DOHH2 (cell line): Measurements from ENCODE around the gene RICTOR.

Experiments used
- H3F3A ChIP-seq: fragments of 200-600 bp; sonication (generic), shearing (Covaris generic); 2 replicates; pipeline ENCODE4 v1.6.0; 2016; ENCODE audit warnings: antibody characterized with exemption, mild to moderate bottlenecking; ENCODE audit not compliant: control insufficient read depth, insufficient read depth
- H3K27ac ChIP-seq: fragments of 200-600 bp; sonication (generic); 2 replicates; pipeline ENCODE4 v1.5.1; 2014; ENCODE audit warnings: low read depth, mild to moderate bottlenecking, low read length, moderate library complexity
- H3K27me3 ChIP-seq: fragments of 200-600 bp; sonication (generic); 2 replicates; pipeline ENCODE4 v1.6.1; 2014; ENCODE audit warnings: mild to moderate bottlenecking, low read length, mixed read lengths; ENCODE audit not compliant: control insufficient read depth
- H3K36me3 ChIP-seq: fragments of 200-600 bp; sonication (generic); 2 replicates; pipeline ENCODE4 v1.6.1; 2014; ENCODE audit warnings: mild to moderate bottlenecking, low read length, moderate library complexity, mixed read lengths; ENCODE audit not compliant: control insufficient read depth
- H3K4me1 ChIP-seq: fragments of 200-600 bp; sonication (generic); 2 replicates; pipeline ENCODE4 v1.6.1; 2014; ENCODE audit warnings: mild to moderate bottlenecking, low read length, mixed read lengths; ENCODE audit not compliant: control insufficient read depth
- H3K4me2 ChIP-seq: fragments of 200-600 bp; sonication (generic); 2 replicates; pipeline ENCODE4 v1.6.0; 2014; ENCODE audit warnings: mild to moderate bottlenecking, low read length, moderate library complexity
- H3K4me3 ChIP-seq: fragments of 200-600 bp; sonication (generic); 2 replicates; pipeline ENCODE4 v1.5.1; 2014; ENCODE audit warnings: mild to moderate bottlenecking, low read length, mixed read lengths
- H3K79me2 ChIP-seq: fragments of 200-600 bp; sonication (generic); 2 replicates; pipeline ENCODE4 v1.6.1; 2014; ENCODE audit warnings: mild to moderate bottlenecking, low read length, mixed read lengths; ENCODE audit not compliant: control insufficient read depth
- H3K9me2 ChIP-seq: fragments of 200-600 bp; sonication (generic); replicated peaks from 2 replicates; pipeline ENCODE4 v1.6.1; 2014; ENCODE audit warnings: mild to moderate bottlenecking, low read length, mixed read lengths; ENCODE audit not compliant: control insufficient read depth
- H3K9me3 ChIP-seq: fragments of 200-600 bp; sonication (generic); 2 replicates; pipeline ENCODE4 v1.6.1; 2014; ENCODE audit warnings: antibody characterized with exemption, low read length, mixed read lengths; ENCODE audit not compliant: control insufficient read depth, insufficient read depth
- H4K20me1 ChIP-seq: fragments of 200-600 bp; sonication (generic); 2 replicates; pipeline ENCODE4 v1.6.0; 2014; ENCODE audit warnings: low read depth, mild to moderate bottlenecking, antibody characterized with exemption, low read length, moderate library complexity; ENCODE audit not compliant: control insufficient read depth, insufficient read depth
- EZH2phosphoT487 ChIP-seq: fragments of 200-600 bp; sonication (generic); IDR thresholded peaks from 2 replicates; pipeline ENCODE4 v1.6.1; 2017; ENCODE audit warnings: borderline replicate concordance, mild to moderate bottlenecking, antibody characterized with exemption, low read length, moderate library complexity, mixed read lengths
- TF ChIP-seq, protein P1 (sequence below): fragments of 200-600 bp; sonication (generic); IDR thresholded peaks from one replicate; pipeline ENCODE4 v1.5.1; 2014; ENCODE audit warnings: antibody characterized with exemption, mild to moderate bottlenecking, low read depth, low read length; ENCODE audit not compliant: poor library complexity, severe bottlenecking

The RICTOR gene

DNA sequence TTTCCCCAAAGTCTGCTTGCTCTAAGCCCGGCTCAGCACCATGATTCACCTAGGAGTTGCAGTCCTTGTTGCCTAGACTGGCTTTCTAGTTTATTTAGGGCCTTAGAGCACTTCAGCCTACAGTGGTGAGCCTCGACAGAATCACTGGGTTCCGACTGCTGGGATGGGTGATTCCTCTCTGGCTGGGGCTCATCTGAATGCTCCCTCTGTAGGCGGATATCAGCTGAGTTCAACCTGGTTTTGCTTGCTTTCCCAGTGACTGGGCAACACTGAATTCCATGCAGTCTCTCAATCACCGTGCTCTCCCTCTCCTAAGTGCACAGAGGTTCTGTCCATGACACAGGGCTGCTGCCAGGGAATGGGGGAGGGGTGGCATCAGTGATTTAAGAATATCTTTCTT lies 174.3 kb downstream of the RICTOR start:
- Histone ChIP-seq H3K9me3 (no peaks in the 10 kb centered on the region; the same call in 1 of the 2 replicates), H3K27me3 (no peaks in the 10 kb centered on the region), H3K27ac (no peak overlapping the region), H3F3A (no peaks in the 10 kb centered on the region), H3K9me2 (no peaks in the 10 kb centered on the region), H3K36me3 (no peaks in the 10 kb centered on the region), H3K4me1 (no peaks in the 10 kb centered on the region), H3K79me2 (no peaks in the 10 kb centered on the region), H3K4me2 (no peak overlapping the region), H4K20me1 (no peaks in the 10 kb centered on the region), H3K4me3 (no peak overlapping the region)
- no peak for TF ChIP-seq EZH2phosphoT487

DNA sequence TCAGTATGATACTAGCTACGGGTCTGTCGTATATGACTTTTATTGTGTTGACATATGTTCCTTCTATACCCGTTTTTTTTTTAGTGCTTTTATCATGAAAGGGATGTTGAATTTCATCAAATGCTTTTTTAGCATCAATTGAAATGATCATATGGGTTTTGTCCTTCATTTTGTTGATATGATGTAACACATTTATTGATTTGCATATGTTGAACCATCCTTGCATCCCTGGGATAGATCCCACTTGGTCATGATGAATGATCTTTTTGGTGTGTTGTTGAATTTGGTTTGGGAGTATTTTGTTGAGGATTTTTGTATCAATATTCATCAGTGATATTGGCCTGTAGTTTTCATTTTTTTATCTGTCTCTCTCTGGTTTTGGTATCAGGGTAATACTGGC lies 177.4 kb downstream of the RICTOR start:
- Histone ChIP-seq H3K27ac (no peak overlapping the region), H3K4me3 (no peak overlapping the region), H3K79me2 (no peaks in the 10 kb centered on the region), H3K4me1 (no peaks in the 10 kb centered on the region), H3K9me3 (no peaks in the 10 kb centered on the region), H3K27me3 (no peaks in the 10 kb centered on the region), H3K9me2 (no peaks in the 10 kb centered on the region), H3K4me2 (no peak overlapping the region), H3F3A (no peaks in the 10 kb centered on the region), H3K36me3 (no peaks in the 10 kb centered on the region), H4K20me1 (no peaks in the 10 kb centered on the region)
- TF ChIP-seq, protein P1, sequence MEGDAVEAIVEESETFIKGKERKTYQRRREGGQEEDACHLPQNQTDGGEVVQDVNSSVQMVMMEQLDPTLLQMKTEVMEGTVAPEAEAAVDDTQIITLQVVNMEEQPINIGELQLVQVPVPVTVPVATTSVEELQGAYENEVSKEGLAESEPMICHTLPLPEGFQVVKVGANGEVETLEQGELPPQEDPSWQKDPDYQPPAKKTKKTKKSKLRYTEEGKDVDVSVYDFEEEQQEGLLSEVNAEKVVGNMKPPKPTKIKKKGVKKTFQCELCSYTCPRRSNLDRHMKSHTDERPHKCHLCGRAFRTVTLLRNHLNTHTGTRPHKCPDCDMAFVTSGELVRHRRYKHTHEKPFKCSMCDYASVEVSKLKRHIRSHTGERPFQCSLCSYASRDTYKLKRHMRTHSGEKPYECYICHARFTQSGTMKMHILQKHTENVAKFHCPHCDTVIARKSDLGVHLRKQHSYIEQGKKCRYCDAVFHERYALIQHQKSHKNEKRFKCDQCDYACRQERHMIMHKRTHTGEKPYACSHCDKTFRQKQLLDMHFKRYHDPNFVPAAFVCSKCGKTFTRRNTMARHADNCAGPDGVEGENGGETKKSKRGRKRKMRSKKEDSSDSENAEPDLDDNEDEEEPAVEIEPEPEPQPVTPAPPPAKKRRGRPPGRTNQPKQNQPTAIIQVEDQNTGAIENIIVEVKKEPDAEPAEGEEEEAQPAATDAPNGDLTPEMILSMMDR = no peak
- no peak for TF ChIP-seq EZH2phosphoT487

DNA sequence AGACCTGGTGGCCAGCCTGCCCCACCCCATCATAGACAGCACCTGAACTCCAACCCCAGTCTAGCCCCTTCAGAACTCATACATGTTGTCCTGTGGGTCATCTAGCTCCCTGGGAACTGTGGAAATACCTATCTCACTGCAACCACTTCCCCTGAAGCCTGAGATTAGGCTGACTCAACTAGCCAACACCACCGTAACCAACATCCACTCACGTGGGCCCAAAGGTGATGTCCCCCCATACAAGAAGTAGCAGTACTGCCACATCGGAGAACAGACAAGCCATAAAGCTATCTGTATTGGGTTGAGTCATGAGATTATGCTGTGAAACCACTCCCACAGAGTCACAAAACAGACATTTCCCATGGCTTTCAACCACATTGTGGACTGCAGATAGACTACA lies 181.8 kb downstream of the RICTOR start:
- Histone ChIP-seq H3K9me3 (no peaks in the 10 kb centered on the region), H3K27ac (no peak overlapping the region), H3K36me3 (no peaks in the 10 kb centered on the region), H3K4me1 (no peaks in the 10 kb centered on the region), H3K79me2 (no peaks in the 10 kb centered on the region), H3F3A (no peaks in the 10 kb centered on the region), H4K20me1 (no peaks in the 10 kb centered on the region), H3K27me3 (no peaks in the 10 kb centered on the region), H3K4me3 (no peak overlapping the region), H3K9me2 (no peaks in the 10 kb centered on the region), H3K4me2 (no peak overlapping the region)
- TF ChIP-seq, protein P1 = no peak
- TF ChIP-seq EZH2phosphoT487 = no peak

- Histone ChIP-seq H3K9me2 (no peaks in the 10 kb centered on the region), H3K27me3 (no peaks in the 10 kb centered on the region), H4K20me1 (no peaks in the 10 kb centered on the region), H3F3A (no peaks in the 10 kb centered on the region), H3K4me2 (no peak overlapping the region), H3K4me3 (no peak overlapping the region), H3K36me3 (no peaks in the 10 kb centered on the region), H3K79me2 (no peaks in the 10 kb centered on the region), H3K4me1 (no peaks in the 10 kb centered on the region), H3K27ac (no peak overlapping the region), H3K9me3 (no peaks in the 10 kb centered on the region)
- no peak for TF ChIP-seq EZH2phosphoT487
- TF ChIP-seq, protein P1 = no peak
Observed at GRCh38 chr5:38891563-38891962, 182.6 kb downstream of the RICTOR start.
